Prostate gland (tissue), 2 donors: ENCODE measurements around the gene MYCBP2. TPM values are rescaled to one million over a fixed set of nuclear protein-coding genes. Genes with fewer than 3 reads are reported as not detected.

Source experiments
- DNase-seq: peaks from one replicate; pipeline ENCODE4 v3.0.0-alpha.2; 2019; ENCODE audit warnings: low spot score
- H3K27ac ChIP-seq, 2 donors: fragments of 200-600 bp; sonication (generic); 2 replicates each; pipeline ENCODE4 v1.5.1; 2017 to 2019
- H3K27me3 ChIP-seq: fragments of 200-600 bp; sonication (generic); replicated peaks from 2 replicates; pipeline ENCODE4 v1.5.1; 2019; ENCODE audit not compliant: insufficient read depth
- H3K36me3 ChIP-seq, 2 donors: fragments of 200-600 bp; sonication (generic); 1 replicate in 1 of 2; 2 replicates in 1 of 2; pipeline versions ENCODE4 v1.5.1 to v1.8.1; 2017 to 2019
- H3K4me1 ChIP-seq: fragments of 200-600 bp; sonication (generic); replicated peaks from 2 replicates; pipeline ENCODE4 v1.5.1; 2019
- H3K4me3 ChIP-seq, 2 donors: fragments of 200-600 bp; sonication (generic); 2 replicates each; pipeline ENCODE4 v1.5.1; 2017 to 2019
- H3K9me3 ChIP-seq: fragments of 200-600 bp; sonication (generic); 2 replicates; pipeline ENCODE4 v1.5.1; 2017
- CTCF ChIP-seq, 4 experiments: fragments of 200-600 bp in 2 of 4; fragments of 450-650 bp in 2 of 4; sonication (generic) in 2 of 4; IDR thresholded peaks; 1 replicate in 3 of 4; 2 replicates in 1 of 4; pipeline ENCODE4 v1.5.1; 2016 to 2019; ENCODE audit warnings: antibody characterized with exemption in 4 of 4, mild to moderate bottlenecking in 2 of 4, moderate library complexity in 2 of 4
- POLR2A ChIP-seq: fragments of 450-650 bp; IDR thresholded peaks from one replicate; pipeline ENCODE4 v1.6.1; 2016; ENCODE audit warnings: antibody characterized with exemption, mild to moderate bottlenecking
- POLR2AphosphoS5 ChIP-seq: sonication (generic); formaldehyde crosslinking; IDR thresholded peaks from one replicate; pipeline ENCODE4 v1.6.1; 2017; ENCODE audit warnings: antibody characterized with exemption
- WGBS: methylation state at CpG from one replicate; pipeline ENCODE4 v1.1.5; 2018; 5-methylcytosine and 5-hydroxymethylcytosine counted together
- intact Hi-C: fragments of 100-400 bp; cut with DNase I; formaldehyde crosslinking; loops from one replicate; pipeline ENCODE4 v1.14.2; 2022
- total RNA-seq, 2 donors: library from RNA; depleted of rRNA; stranded (reverse); fragments of >200 nt; gene quantifications; one replicate each; pipeline ENCODE4 v1.1.0, GENCODE V29; 2016

The MYCBP2 gene
- total RNA-seq, 2 donors from 2014 or later = 127 to 132 TPM

GRCh38 chr13:77176350-77176749 is 150.5 kb downstream of the MYCBP2 start:
- no peak overlapping the region for H3K4me3 ChIP-seq
- intact Hi-C loops = no loop called here
- TF ChIP-seq POLR2AphosphoS5 = no peak
- no peak for TF ChIP-seq POLR2A
- no peak for TF ChIP-seq CTCF (IDR thresholded peaks at IDR 0.05)
- no peak overlapping the region for H3K27ac ChIP-seq
- H3K4me1 ChIP-seq = no peaks in the 10 kb centered on the region
- no peaks in the 10 kb centered on the region for H3K27me3 ChIP-seq
- peaks cover 0 to 3% of the 10 kb centered on the region in 2 donors for H3K36me3 ChIP-seq
- no peak for DNase-seq
- H3K9me3 ChIP-seq = no peaks in the 10 kb centered on the region
- 96% methylated on average over 2 of the region's 2 CpGs for WGBS

- no peak for DNase-seq
- WGBS = 92% methylated on average over 4 of the region's 4 CpGs
- TF ChIP-seq POLR2A (no peak), POLR2AphosphoS5 (no peak), CTCF (IDR thresholded peaks at IDR 0.05) (no peak)
- intact Hi-C loops = no loop called here
- H3K4me1 ChIP-seq = no peaks in the 10 kb centered on the region
- no peak overlapping the region for H3K4me3 ChIP-seq
- H3K27ac ChIP-seq = no peak overlapping the region
- H3K36me3 ChIP-seq = peaks cover 0 to 3% of the 10 kb centered on the region in 2 donors
- H3K27me3 ChIP-seq = no peaks in the 10 kb centered on the region
- no peaks in the 10 kb centered on the region for H3K9me3 ChIP-seq
Measured at GRCh38 chr13:77172650-77173049, 154.2 kb downstream of the MYCBP2 start.

- Histone ChIP-seq H3K36me3 (peaks cover 0 to 3% of the 10 kb centered on the region in 2 donors), H3K4me3 (no peak overlapping the region), H3K27me3 (no peaks in the 10 kb centered on the region), H3K27ac (no peak overlapping the region), H3K9me3 (no peaks in the 10 kb centered on the region), H3K4me1 (no peaks in the 10 kb centered on the region)
- TF ChIP-seq CTCF (IDR thresholded peaks at IDR 0.05) (no peak), POLR2A (no peak), POLR2AphosphoS5 (no peak)
- no peak for DNase-seq
- intact Hi-C loops = no loop called here
- WGBS = 29% methylated on average over 2 of the region's 2 CpGs
Measured at GRCh38 chr13:77171451-77171850, 155.4 kb downstream of the MYCBP2 start.

GRCh38 chr13:77168237-77168636 is 158.7 kb downstream of the MYCBP2 start:
- Histone ChIP-seq H3K27me3 (no peaks in the 10 kb centered on the region), H3K9me3 (no peaks in the 10 kb centered on the region), H3K4me1 (no peaks in the 10 kb centered on the region), H3K36me3 (no peaks in the 10 kb centered on the region), H3K27ac (no peak overlapping the region), H3K4me3 (no peak overlapping the region)
- peak; percentile 10 for TF ChIP-seq POLR2AphosphoS5
- TF ChIP-seq POLR2A = no peak
- no peak for TF ChIP-seq CTCF (IDR thresholded peaks at IDR 0.05)
- intact Hi-C loops = no loop called here
- no peak for DNase-seq
- WGBS = 56% methylated on average over 6 of the region's 6 CpGs

- no peaks in the 10 kb centered on the region for H3K9me3 ChIP-seq
- intact Hi-C loops = no loop called here
- H3K36me3 ChIP-seq = no peaks in the 10 kb centered on the region
- no peaks in the 10 kb centered on the region for H3K4me1 ChIP-seq
- H3K27me3 ChIP-seq = no peaks in the 10 kb centered on the region
- no peak overlapping the region for H3K4me3 ChIP-seq
- no peak overlapping the region for H3K27ac ChIP-seq
- no peak for DNase-seq
- TF ChIP-seq POLR2AphosphoS5 (no peak), POLR2A (no peak), CTCF (IDR thresholded peaks at IDR 0.05) (no peak)
- 65% methylated on average over 1 of the region's 1 CpG for WGBS
Measured at GRCh38 chr13:77150651-77151050, 176.2 kb downstream of the MYCBP2 start.
